ENCODE measurements around the gene TMEM17. TPM values are rescaled to one million over a fixed set of nuclear protein-coding genes. Genes with fewer than 3 reads are reported as not detected.
A peak's percentile ranks its signal among the peaks of the same experiment; 100 is the strongest.

Gene TMEM17
- total RNA-seq, 1 donor from 2014 or later: 3.5 TPM

- DNase-seq (ENCODE audit: low read depth): no peak
Observed at GRCh38 chr2:62462211-62462610, 43.8 kb downstream of the TMEM17 start.

GRCh38 chr2:62461707-62462106 lies 44.3 kb downstream of the TMEM17 start:
- no peak for TF ChIP-seq CTCF (conservative IDR thresholded peaks at IDR 0.05; ENCODE audit: low read depth, low read length)
- peak; percentile 62 for DNase-seq (ENCODE audit: low read depth)

More at GRCh38 chr2:62462211-62462610, 43.8 kb downstream of the TMEM17 start:
- H3K4me3 ChIP-seq (ENCODE audit: low read depth, low read length): no peak overlapping the region
- TF ChIP-seq CTCF (conservative IDR thresholded peaks at IDR 0.05; ENCODE audit: low read depth, low read length): no peak

GRCh38 chr2:62461017-62461553 lies 44.9 kb downstream of the TMEM17 start:
- no peak overlapping the region for H3K4me3 ChIP-seq (ENCODE audit: low read depth, low read length)
- no peak for TF ChIP-seq CTCF (conservative IDR thresholded peaks at IDR 0.05; ENCODE audit: low read depth, low read length)
- DNase-seq (ENCODE audit: low read depth): no peak

More at GRCh38 chr2:62461707-62462106, 44.3 kb downstream of the TMEM17 start:
- H3K4me3 ChIP-seq (ENCODE audit: low read depth, low read length): no peak overlapping the region

GRCh38 chr2:62460175-62460574 lies 45.8 kb downstream of the TMEM17 start:
- peak; percentile 27 for DNase-seq (ENCODE audit: low read depth)
- TF ChIP-seq CTCF (conservative IDR thresholded peaks at IDR 0.05; ENCODE audit: low read depth, low read length): no peak
- no peak overlapping the region for H3K4me3 ChIP-seq (ENCODE audit: low read depth, low read length)

- no peak overlapping the region for H3K4me3 ChIP-seq (ENCODE audit: low read depth, low read length)
- no peak for DNase-seq (ENCODE audit: low read depth)
- TF ChIP-seq CTCF (conservative IDR thresholded peaks at IDR 0.05; ENCODE audit: low read depth, low read length): no peak
Observed at GRCh38 chr2:62459672-62460071, 46.3 kb downstream of the TMEM17 start.

GRCh38 chr2:62459106-62459505 lies 46.9 kb downstream of the TMEM17 start:
- no peak for TF ChIP-seq CTCF (conservative IDR thresholded peaks at IDR 0.05; ENCODE audit: low read depth, low read length)
- H3K4me3 ChIP-seq (ENCODE audit: low read depth, low read length): no peak overlapping the region
- no peak for DNase-seq (ENCODE audit: low read depth)

- no peak overlapping the region for H3K4me3 ChIP-seq (ENCODE audit: low read depth, low read length)
- DNase-seq (ENCODE audit: low read depth): no peak
- no peak for TF ChIP-seq CTCF (conservative IDR thresholded peaks at IDR 0.05; ENCODE audit: low read depth, low read length)
Observed at GRCh38 chr2:62458671-62459081, 47.3 kb downstream of the TMEM17 start.
